Astrocyte (in vitro differentiated cells and primary cell): Measurements from ENCODE around the gene NOTCH2.
"Not testable (repeated sequence)": the region's sequence is repeated elsewhere in the genome, so short reads cannot be mapped to it uniquely, and the experiment has no call there.

Experiments used
- CTCF ChIP-seq: IDR thresholded peaks from 2 replicates; pipeline ENCODE4 v1.5.1; 2011; ENCODE audit warnings: low read depth, mild to moderate bottlenecking, inconsistent platforms, low read length, moderate library complexity; ENCODE audit not compliant: insufficient read depth
- EZH2 ChIP-seq: IDR thresholded peaks from 2 replicates; pipeline ENCODE4 v1.6.1; 2012; ENCODE audit warnings: mild to moderate bottlenecking, low read length, inconsistent platforms; ENCODE audit not compliant: insufficient read depth

DNA sequence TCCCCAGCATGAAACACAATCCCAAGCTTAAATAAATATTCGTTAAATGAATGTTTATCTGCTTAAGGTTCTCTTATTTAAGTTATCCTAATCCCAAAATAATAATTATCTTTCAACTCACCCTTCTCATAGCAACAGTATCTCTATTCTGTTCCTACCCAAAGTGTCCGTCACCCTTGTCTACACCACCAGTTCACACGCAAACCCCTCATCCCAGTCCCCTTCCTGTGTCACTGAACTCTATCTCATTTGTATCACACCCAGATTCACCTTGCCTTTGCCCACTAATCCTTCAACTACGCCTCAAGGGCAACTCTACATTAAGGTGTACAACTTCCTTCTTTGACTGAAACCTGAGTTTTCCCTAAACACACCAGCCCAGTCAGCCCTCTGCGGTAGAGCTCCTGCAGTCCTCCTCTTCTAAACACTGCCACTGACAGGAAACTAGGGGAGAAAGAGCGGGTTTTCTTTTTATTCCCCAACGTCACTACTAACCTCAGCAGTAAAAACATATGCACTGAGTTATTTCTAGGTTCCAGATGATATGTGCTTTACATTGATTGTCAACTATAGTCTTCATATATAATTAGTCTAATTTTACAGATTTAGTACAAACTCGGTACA is 92.2 kb downstream of the NOTCH2 start:
- TF ChIP-seq CTCF, EZH2: not testable (repeated sequence)
